Cardiac muscle cell (in vitro differentiated cells and primary cell): ENCODE measurements around the gene ZNF638. TPM values are rescaled to one million over a fixed set of nuclear protein-coding genes. Genes with fewer than 3 reads are reported as not detected.

Source experiments
- DNase-seq, 2 donors: peaks; one replicate each; pipeline versions ENCODE4 v3.0.0 to v3.0.0-alpha.2; 2010 to 2017; ENCODE audit warnings: low read depth in 1 of 2, low spot score in 1 of 2
- H3K27ac ChIP-seq: fragments of 200-600 bp; sonication (generic); 2 replicates; pipeline ENCODE4 v1.5.1; 2016
- H3K27me3 ChIP-seq: fragments of 200-600 bp; sonication (generic); 2 replicates; pipeline ENCODE4 v1.6.0; 2016; ENCODE audit warnings: control low read depth
- H3K36me3 ChIP-seq: fragments of 200-600 bp; sonication (generic); 2 replicates; pipeline ENCODE4 v1.5.1; 2016; ENCODE audit warnings: control low read depth
- H3K4me1 ChIP-seq: fragments of 200-600 bp; sonication (generic); 2 replicates; pipeline ENCODE4 v1.8.1; 2017; ENCODE audit warnings: low read depth, mild to moderate bottlenecking, mixed run types
- H3K4me3 ChIP-seq: fragments of 200-600 bp; sonication (generic); 2 replicates; pipeline ENCODE4 v1.5.1; 2016; ENCODE audit warnings: mild to moderate bottlenecking
- H3K9me3 ChIP-seq: fragments of 200-600 bp; sonication (generic); 2 replicates; pipeline ENCODE4 v1.5.1; 2017; ENCODE audit warnings: low read depth, mild to moderate bottlenecking, control low read depth
- polyA plus RNA-seq: library from polyadenylated mRNA; unstranded; fragments of >200 nt; fragmentation: Nextera tagmentation; extraction: Ambion mirVana; gene quantifications from 2 replicates; pipeline ENCODE4 v1.2.1, GENCODE V29; 2016
- total RNA-seq: library from RNA; depleted of rRNA; stranded (reverse); fragments of >200 nt; gene quantifications from 2 replicates; pipeline ENCODE4 v1.2.3, GENCODE V29; 2016
- TF ChIP-seq, protein P1 (sequence below): IDR thresholded peaks from 2 replicates; pipeline ENCODE4 v1.5.1; 2012; ENCODE audit warnings: low read depth, mild to moderate bottlenecking, low read length

Gene ZNF638
- total and polyA plus RNA-seq, 2 experiments from 2014 or later, result 70.5 to 223 TPM

DNA sequence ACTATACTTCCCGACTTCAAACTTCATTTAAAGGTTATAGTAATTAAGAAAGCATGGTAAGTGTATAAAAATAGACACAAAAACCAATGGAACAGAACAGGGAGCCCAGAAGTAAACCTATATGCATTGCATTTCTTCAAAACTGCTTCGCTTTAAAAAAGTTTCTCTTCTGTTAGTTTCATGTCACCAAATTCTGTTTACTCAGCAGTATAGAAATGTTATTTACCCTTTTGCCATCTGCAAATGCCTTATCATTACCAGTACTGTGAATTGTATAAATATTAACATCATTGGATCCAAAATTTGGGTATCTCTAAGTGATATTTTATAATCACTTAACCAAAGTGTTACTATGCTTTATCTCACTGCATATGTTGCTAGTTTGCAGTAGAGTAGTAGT is 45.9 kb upstream of the ZNF638 start:
- Histone ChIP-seq H3K36me3 (no peaks in the 10 kb centered on the region), H3K4me3 (no peak overlapping the region), H3K9me3 (no peaks in the 10 kb centered on the region), H3K4me1 (no peaks in the 10 kb centered on the region), H3K27me3 (no peaks in the 10 kb centered on the region), H3K27ac (no peak overlapping the region)
- no peak for DNase-seq
- TF ChIP-seq, protein P1, sequence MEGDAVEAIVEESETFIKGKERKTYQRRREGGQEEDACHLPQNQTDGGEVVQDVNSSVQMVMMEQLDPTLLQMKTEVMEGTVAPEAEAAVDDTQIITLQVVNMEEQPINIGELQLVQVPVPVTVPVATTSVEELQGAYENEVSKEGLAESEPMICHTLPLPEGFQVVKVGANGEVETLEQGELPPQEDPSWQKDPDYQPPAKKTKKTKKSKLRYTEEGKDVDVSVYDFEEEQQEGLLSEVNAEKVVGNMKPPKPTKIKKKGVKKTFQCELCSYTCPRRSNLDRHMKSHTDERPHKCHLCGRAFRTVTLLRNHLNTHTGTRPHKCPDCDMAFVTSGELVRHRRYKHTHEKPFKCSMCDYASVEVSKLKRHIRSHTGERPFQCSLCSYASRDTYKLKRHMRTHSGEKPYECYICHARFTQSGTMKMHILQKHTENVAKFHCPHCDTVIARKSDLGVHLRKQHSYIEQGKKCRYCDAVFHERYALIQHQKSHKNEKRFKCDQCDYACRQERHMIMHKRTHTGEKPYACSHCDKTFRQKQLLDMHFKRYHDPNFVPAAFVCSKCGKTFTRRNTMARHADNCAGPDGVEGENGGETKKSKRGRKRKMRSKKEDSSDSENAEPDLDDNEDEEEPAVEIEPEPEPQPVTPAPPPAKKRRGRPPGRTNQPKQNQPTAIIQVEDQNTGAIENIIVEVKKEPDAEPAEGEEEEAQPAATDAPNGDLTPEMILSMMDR, result no peak

DNA sequence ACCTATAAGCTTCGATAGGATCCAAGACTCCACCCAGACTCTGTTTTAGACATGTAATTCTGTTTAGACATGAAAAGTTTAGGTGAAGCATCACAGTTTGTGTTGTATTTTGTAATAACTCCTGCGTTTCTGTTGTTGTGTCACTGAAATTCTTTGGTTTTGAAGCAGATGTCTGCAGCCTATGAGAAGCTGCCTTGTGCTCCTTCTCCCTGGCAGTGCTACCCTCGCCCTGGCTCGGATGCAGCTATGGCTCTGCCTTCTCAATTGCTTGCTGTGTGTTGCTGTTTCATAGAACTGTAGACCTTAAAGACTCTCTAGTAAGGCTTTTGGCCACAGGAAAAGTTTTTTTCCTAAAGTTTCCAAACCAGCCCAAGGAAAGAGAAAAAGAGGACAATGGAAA is 40.2 kb upstream of the ZNF638 start:
- H3K4me1 ChIP-seq, result no peaks in the 10 kb centered on the region
- H3K36me3 ChIP-seq, result no peaks in the 10 kb centered on the region
- no peaks in the 10 kb centered on the region for H3K27me3 ChIP-seq
- no peaks in the 10 kb centered on the region for H3K9me3 ChIP-seq
- H3K27ac ChIP-seq, result no peak overlapping the region
- DNase-seq, result peak in 1 of 2 donors; percentile 12
- TF ChIP-seq, protein P1, result no peak
- no peak overlapping the region for H3K4me3 ChIP-seq

DNA sequence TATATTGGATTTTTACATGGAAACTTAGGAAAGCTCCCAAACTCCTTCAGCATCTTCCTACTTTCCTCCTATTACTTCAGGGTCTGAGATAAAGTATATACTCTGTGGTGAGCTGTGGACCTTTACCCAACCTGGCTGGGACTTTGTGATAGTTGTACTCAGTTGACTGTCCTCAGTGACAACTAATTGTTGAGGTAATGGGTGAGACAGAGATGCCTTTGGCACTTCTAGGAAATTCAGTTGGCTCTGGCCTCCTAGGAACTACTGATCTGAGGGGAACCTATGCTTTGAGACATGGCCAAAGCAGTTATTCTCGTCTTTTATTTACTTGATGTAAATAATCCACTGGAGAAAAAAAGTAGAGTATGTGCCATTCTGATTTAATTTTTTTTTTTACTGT is 39.4 kb upstream of the ZNF638 start:
- H3K27ac ChIP-seq, result no peak overlapping the region
- TF ChIP-seq, protein P1, result no peak
- no peak overlapping the region for H3K4me3 ChIP-seq
- no peaks in the 10 kb centered on the region for H3K36me3 ChIP-seq
- H3K9me3 ChIP-seq, result no peaks in the 10 kb centered on the region
- H3K27me3 ChIP-seq, result no peaks in the 10 kb centered on the region
- H3K4me1 ChIP-seq, result no peaks in the 10 kb centered on the region
- no peak for DNase-seq

DNA sequence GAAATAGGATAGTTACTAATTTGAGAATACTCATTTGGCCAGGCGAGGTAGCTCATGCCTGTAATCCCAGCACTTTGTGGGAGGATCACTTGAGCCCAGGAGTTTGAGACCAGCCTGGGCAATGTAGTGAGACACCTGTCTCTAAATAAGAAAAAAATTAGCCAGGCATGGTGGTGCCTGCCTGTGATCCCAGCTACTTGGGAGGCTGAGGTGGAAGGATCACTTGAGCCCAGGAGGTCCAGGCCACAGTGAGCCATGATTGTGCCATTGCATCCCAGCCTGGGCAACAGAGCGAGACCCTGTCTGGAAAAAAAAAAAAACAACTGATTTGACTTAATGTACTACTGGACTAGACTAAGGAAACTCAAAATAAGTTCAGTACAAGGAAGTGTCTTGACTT is 32.7 kb upstream of the ZNF638 start:
- TF ChIP-seq, protein P1, result no peak
- H3K27me3 ChIP-seq, result no peaks in the 10 kb centered on the region

DNA sequence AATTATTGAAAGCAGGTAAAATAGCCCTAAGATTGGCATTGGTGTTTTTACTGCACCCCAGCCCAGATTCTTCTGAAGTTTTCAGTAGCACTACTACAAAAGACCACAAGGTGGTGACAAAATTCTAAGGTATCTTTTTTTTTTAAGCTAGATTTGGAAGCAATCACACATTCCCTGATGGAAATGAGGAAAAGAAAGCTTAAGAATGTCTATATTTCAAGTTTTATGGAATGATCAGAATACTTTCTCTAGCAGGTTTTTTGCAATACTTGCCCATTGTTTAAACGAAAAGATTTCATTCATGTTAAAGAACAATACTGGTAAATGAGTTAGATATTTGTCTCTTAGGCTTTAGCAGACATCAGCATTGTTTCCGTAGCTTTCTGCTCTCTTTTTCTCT is 32.1 kb upstream of the ZNF638 start:
- Histone ChIP-seq H3K27ac (no peak overlapping the region), H3K4me3 (no peak overlapping the region)
- DNase-seq, result peak; percentile 45 to 62

More for the DNA sequence above, 32.7 kb upstream of the ZNF638 start:
- Histone ChIP-seq H3K36me3 (no peaks in the 10 kb centered on the region), H3K9me3 (no peaks in the 10 kb centered on the region), H3K4me1 (peaks cover 7% of the 10 kb centered on the region), H3K4me3 (no peak overlapping the region), H3K27ac (no peak overlapping the region)
- DNase-seq, result no peak

More for the DNA sequence above, 32.1 kb upstream of the ZNF638 start:
- TF ChIP-seq, protein P1, result peak; percentile 70
- no peaks in the 10 kb centered on the region for H3K36me3 ChIP-seq
- no peaks in the 10 kb centered on the region for H3K27me3 ChIP-seq
- H3K4me1 ChIP-seq, result peaks cover 7% of the 10 kb centered on the region
- no peaks in the 10 kb centered on the region for H3K9me3 ChIP-seq
